Endothelial cell of hepatic sinusoid (primary cell): ENCODE results near the gene PTK6.

Experiments used
- in situ Hi-C: cut with HindIII; loops from 2 replicates; pipeline ENCODE4 v1.10.0; 2017; ENCODE audit warnings: low sequenced_read_pairs

The PTK6 gene

DNA sequence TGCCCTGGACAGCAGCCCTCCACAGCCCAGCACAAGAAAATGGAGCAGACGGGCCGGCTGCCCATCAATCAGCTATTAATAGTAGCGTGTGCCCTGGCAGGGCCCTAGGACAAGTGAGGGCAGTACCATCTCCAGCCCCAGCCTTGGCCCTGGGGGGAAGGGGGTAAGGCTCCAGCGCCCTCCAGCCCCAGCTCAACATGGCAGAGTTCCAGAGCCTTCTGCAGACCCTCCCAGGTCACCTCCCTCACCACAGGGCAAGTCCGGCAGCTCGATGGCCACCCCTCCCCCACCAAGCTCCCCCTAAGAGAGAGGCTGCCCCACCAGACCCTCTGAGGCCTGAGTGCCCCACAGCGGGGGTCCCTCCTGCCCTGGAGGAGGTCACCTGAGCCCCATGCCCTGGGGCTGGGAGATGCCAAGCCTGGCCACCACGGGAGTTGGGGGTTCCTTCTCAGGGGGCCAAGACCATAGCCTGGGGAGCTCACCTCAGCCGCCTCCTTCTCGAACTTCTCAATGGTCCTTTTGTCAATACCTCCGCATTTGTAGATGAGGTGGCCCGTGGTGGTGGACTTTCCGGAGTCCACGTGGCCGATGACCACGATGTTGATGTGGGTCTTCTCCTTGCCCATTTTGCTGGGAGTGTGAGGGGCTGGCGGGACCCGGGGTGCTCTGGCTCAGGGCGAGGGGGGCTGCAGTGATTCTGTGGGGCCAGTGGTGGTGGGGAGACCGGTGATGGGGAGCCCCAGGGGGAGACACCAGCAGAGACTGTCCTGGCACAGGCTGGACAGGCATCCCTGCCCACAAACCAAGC is 39.8 kb downstream of the PTK6 start:
- in situ Hi-C loops = no loop called here

DNA sequence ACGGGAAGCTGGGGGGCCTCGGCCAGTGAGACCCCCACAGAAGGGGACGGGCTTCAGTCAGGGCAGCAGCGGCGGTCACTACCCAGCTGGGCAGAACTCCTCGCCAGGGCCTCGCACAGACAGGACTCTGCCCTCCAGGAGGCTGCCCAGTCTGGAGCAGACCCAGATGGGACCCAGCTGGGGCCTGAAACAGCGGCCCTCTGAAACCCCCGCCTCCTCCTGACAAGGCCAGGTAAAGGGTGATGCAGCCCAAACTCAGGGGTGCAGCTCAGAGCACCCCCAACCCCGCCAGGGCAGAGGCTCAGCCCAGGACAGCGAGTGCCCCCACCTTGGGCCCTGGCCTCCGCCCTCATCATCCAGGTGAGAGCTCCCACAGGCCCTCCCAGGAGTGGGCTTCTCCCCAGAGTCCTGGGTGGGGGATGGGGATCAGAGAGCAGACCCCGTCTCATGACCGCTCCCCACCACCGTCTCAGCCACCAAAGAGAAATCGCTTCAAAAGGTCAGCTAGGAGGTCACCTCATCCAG is 40.5 kb downstream of the PTK6 start:
- in situ Hi-C loops = no loop called here

DNA sequence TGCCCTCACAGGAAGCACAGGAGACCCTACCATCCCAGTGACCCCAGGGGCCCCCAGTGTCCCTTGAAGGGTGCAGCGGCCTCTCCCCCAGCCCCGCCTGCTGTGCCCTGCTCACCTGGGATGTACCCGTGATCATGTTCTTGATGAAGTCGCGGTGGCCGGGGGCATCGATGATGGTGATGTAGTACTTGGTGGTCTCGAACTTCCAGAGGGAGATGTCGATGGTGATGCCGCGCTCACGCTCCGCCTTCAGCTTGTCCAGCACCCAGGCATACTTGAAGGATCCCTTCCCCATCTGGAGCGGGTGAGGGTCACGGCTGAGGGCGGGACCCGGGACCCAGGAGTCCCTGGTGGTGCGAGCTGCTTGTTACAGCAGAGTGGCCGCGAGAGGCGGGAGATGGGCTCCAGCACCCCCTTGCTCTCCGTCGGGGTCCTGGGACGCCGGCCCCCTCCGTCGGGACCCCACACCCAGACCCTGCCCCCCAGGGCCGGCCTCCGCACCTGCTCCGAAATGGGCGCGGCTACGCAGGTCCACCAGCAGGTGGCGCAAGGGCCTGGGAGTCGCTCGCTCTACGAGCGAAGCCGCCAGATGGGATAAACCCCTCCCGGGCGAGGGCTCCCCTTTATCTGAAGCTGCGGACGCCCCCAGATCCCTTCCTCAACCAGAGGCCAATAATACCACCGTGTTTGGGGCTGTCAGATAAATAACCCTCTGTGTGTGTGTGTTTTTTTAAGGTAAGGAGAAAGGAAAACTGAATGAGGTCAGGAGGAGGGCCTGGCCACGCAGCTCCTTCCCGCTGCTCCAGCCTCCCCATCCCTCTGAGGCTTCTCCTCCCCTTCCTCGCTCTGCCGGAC is 41.2 kb downstream of the PTK6 start:
- in situ Hi-C loops = no loop called here

GRCh38 chr20:63495167-63495720 is 41.9 kb downstream of the PTK6 start:
- in situ Hi-C loops = no loop called here

GRCh38 chr20:63494420-63495166 is 42.6 kb downstream of the PTK6 start:
- in situ Hi-C loops = no loop called here

DNA sequence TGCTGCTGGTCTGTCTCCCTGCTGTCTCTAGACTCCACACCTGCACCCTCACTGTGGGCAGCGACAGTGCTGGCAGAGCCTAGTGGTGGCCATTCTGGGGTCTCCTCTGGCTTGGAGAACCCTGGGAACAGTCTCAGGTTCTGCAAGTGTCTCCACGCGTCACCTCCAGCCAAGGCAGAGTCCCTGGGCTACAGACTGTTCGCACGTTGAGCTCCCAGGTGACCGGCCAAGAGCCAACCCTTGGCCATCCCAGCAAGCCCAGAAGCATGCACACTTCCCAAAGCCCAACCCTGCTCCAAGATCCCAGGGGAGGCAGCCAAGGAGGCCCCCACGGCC is 43.1 kb downstream of the PTK6 start:
- in situ Hi-C loops = no loop called here

DNA sequence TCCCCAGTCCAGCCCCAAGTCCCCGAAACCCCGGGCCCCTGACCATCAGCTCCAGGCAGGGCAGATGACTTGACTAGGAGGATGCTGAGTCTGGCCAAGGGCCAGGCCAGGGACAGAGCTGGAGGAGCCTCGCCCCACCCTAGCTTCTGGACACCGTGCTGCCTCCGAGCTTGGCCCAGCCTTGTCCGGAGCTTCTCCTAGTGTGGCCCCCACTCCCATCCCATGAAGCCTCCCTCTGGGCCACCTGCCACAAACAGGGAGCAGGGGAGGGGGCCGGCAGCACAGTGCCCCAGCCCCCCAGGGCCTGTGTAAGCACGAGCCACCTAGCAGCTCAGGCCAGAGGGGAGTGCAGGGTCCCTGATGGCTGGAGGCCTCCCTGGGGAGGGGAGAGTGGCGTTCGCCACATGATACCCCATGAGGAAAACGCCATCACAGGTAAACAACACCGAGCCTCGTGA is 43.6 kb downstream of the PTK6 start:
- in situ Hi-C loops = no loop called here

DNA sequence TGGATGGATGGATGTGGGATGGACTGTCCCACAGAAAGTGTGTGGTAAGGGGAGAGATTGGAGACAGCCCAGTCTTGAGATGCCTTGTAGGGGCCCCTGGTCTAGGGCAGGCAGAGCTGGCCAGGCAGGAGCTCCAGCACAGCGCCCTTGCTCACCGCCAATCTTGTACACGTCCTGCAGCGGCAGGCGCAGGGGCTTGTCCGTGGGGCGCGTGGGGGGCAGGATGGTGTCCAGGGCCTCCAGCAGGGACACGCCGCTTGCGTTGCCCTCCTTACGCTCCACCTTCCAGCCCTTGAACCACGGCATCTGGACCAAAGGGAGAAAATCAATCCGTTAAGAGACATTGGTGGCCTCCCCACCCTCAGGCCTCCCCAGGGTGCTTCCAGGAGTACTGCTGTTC is 44.2 kb downstream of the PTK6 start:
- in situ Hi-C loops = no loop called here

DNA sequence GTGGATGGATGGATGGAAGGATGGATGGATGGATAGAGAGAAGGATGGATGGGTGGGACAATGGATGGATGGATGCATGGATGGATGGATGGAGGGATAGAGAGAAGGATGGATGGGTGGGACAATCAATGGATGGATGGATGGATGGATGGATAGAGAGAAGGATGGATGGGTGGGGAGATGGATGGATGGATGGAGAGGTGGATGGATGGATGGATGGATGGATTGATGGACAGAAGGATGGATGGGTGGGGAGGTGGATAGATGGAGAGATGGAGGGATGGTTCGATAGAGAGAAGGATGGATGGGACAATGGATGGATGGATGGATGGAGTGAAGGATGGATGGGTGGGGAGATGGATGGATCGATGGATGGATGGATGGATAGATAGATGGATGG is 44.7 kb downstream of the PTK6 start:
- in situ Hi-C loops = no loop called here

DNA sequence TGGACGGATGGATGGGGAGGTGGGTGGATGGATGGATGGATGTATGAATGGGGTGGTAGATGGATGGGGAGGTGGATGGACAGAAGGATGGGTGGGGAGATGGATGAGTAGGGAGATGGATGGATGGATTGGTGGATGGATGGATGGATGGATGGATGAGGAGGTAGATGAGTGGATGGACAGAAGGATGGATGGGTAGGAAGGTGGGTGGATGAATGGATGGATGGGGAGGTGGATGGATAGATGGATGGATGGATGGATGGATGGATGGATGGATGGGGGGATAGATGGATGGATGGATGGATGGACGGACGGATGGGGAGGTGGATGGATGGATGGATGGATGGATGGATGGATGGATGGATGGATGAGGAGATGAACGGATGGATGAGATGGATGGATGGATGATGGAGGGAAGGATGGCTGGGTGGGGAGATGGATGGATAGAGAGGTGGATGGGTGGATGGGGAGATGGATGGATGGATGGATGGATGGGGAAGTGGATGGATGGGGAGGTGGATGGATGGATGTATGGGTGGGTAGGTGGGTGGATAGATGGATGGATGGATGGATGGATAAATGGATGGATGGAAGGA is 45.4 kb downstream of the PTK6 start:
- in situ Hi-C loops = no loop called here

DNA sequence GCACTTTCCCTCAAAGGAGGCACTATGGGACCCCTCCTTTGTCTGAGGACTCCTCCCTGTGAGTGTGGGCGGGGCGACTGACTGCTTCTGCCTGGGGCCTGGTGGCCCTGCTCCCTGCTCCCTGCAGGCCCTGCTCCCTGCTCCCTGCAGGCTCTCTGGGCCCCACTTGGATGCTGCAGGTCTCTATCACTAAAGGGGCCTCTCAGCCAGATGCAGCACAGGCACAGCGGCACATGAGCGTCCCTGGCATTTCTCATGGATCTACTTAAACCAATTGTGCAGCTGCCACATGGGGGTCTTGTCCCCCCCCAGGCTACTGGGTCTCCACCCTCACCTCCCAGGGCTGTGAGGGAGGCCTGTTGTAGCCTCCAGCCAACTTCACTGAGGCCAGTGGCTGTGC is 46.1 kb downstream of the PTK6 start:
- in situ Hi-C loops = no loop called here

- in situ Hi-C loops = no loop called here
Measured at GRCh38 chr20:63490416-63490815, 46.8 kb downstream of the PTK6 start.

GRCh38 chr20:63488315-63489251 is 48.6 kb downstream of the PTK6 start:
- in situ Hi-C loops = no loop called here

GRCh38 chr20:63487781-63488241 is 49.4 kb downstream of the PTK6 start:
- in situ Hi-C loops = no loop called here

- in situ Hi-C loops = no loop called here
Measured at GRCh38 chr20:63487116-63487764, 49.9 kb downstream of the PTK6 start.

DNA sequence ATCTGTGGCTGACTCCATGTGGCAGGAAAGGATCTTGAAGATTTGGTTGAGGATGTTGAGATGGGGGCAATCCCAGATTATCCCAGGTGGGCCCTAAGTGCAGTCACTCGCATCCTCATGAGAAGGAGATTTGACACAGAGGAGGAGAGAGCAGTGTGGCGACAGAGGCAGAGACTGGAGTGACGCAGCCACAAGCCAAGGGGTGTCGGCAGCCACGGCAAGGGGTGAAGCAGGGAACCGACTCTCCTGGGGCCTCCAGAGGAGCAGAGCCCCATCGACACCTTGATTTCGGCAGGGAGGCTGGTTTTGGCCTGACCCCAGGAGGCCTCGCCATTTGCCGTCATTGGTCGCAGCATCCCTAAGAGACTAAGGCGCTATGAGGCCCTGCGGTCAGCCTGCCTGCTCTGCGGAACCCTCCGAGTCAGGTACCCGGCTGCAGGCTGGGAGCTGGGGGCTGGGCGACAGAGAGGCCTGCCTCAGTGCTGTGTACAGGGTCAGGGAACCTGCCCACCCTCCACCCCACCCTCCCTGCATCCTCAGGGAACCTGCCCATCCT is 50.8 kb downstream of the PTK6 start:
- in situ Hi-C loops = no loop called here

DNA sequence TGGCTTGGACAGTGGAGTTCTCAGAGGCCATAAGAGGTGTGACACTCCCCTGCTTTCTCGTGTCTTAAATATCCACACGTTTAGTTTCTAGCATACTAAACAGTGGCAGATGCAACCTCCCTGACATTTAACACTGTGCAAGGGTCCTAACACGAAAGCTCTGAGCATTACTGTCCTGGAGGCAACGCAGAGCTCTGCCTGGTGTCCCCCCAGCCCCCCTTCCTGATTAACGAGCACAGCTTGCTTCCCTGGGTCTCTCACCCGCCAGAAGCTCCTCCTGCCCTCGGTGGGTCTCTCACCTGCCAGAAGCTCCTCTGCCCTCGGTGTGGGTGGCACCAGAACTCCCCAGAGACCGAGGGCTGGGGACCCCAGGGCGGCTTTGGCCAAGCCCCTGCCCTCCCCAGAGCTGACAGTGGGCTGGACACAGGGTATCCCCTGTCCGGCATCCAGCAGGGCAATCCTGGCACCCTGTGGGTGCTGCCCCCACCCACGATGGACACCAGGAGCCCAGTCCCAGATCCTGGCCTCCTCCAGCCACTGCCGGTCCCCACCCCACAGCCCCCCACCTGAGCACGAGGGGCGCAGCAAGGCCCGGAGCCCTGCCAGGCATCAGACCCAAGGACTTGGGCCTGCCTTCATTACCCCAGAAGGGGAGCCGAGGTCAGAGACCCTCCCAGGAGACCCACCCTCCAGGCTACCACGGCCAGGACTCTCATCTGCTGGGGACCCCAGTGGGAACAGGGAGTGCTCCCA is 52.3 kb downstream of the PTK6 start:
- in situ Hi-C loops = no loop called here

DNA sequence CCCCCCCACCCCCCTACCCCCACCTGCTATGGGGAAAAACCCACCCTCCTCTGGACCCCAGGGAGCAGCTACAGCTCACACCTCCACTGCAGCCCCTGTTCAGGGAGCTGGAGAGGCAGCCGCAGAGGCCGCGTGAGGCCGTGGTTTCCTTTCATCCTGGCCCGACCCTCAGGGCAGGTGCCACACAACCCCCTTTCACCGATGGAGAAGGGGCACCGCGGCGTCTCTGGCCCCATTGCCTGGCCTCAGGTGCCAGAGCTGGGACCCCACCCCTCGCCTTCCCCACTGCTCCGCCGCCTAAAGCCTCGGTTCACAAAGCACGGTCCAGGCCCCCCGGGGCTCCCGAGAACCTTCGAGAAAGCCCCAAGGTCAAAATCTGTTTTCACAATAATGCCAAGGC is 52.9 kb downstream of the PTK6 start:
- in situ Hi-C loops = no loop called here
